ENCODE data around the gene RCSD1.

RCSD1 gene

GRCh38 chr1:167697667-167698141 lies 67.7 kb downstream of the RCSD1 start:
- no peak for DNase-seq (ENCODE audit: low read depth in 1 of 2, low spot score in 1 of 2)
- in situ Hi-C loops (cut with HindIII; ENCODE audit: low pct_unique_long_range_greater_than_20kb, low sequenced_read_pairs) = no loop called here
- no peak for TF ChIP-seq JUND (IDR thresholded peaks at IDR 0.05; ENCODE audit: low read depth)

GRCh38 chr1:167698313-167698712 lies 68.3 kb downstream of the RCSD1 start:
- TF ChIP-seq JUND (IDR thresholded peaks at IDR 0.05; ENCODE audit: low read depth) = no peak
- in situ Hi-C loops (cut with HindIII; ENCODE audit: low pct_unique_long_range_greater_than_20kb, low sequenced_read_pairs) = no loop called here
- no peak for DNase-seq (ENCODE audit: low read depth in 1 of 2, low spot score in 1 of 2)

GRCh38 chr1:167701510-167701909 lies 71.5 kb downstream of the RCSD1 start:
- TF ChIP-seq JUND (IDR thresholded peaks at IDR 0.05; ENCODE audit: low read depth) = no peak
- in situ Hi-C loops (cut with HindIII; ENCODE audit: low pct_unique_long_range_greater_than_20kb, low sequenced_read_pairs) = no loop called here
- no peak for DNase-seq (ENCODE audit: low read depth in 1 of 2, low spot score in 1 of 2)

- DNase-seq (ENCODE audit: low read depth in 1 of 2, low spot score in 1 of 2) = no peak
- in situ Hi-C loops (cut with HindIII; ENCODE audit: low pct_unique_long_range_greater_than_20kb, low sequenced_read_pairs) = no loop called here
- no peak for TF ChIP-seq JUND (IDR thresholded peaks at IDR 0.05; ENCODE audit: low read depth)
Measured at GRCh38 chr1:167703557-167703956, 73.5 kb downstream of the RCSD1 start.

GRCh38 chr1:167704715-167705114 lies 74.7 kb downstream of the RCSD1 start:
- in situ Hi-C loops (cut with HindIII; ENCODE audit: low pct_unique_long_range_greater_than_20kb, low sequenced_read_pairs) = no loop called here
- no peak for TF ChIP-seq JUND (IDR thresholded peaks at IDR 0.05; ENCODE audit: low read depth)
- DNase-seq (ENCODE audit: low read depth in 1 of 2, low spot score in 1 of 2) = no peak

GRCh38 chr1:167705250-167705649 lies 75.2 kb downstream of the RCSD1 start:
- no peak for TF ChIP-seq JUND (IDR thresholded peaks at IDR 0.05; ENCODE audit: low read depth)
- no peak for DNase-seq (ENCODE audit: low read depth in 1 of 2, low spot score in 1 of 2)
- in situ Hi-C loops (cut with HindIII; ENCODE audit: low pct_unique_long_range_greater_than_20kb, low sequenced_read_pairs) = no loop called here

- no peak for DNase-seq (ENCODE audit: low read depth in 1 of 2, low spot score in 1 of 2)
- TF ChIP-seq JUND (IDR thresholded peaks at IDR 0.05; ENCODE audit: low read depth) = no peak
- in situ Hi-C loops (cut with HindIII; ENCODE audit: low pct_unique_long_range_greater_than_20kb, low sequenced_read_pairs) = no loop called here
Measured at GRCh38 chr1:167706363-167706762, 76.3 kb downstream of the RCSD1 start.

- in situ Hi-C loops (cut with HindIII; ENCODE audit: low pct_unique_long_range_greater_than_20kb, low sequenced_read_pairs) = no loop called here
- TF ChIP-seq JUND (IDR thresholded peaks at IDR 0.05; ENCODE audit: low read depth) = no peak
- no peak for DNase-seq (ENCODE audit: low read depth in 1 of 2, low spot score in 1 of 2)
Measured at GRCh38 chr1:167706931-167707877, 77.2 kb downstream of the RCSD1 start.

- in situ Hi-C loops (cut with HindIII; ENCODE audit: low pct_unique_long_range_greater_than_20kb, low sequenced_read_pairs) = no loop called here
- DNase-seq (ENCODE audit: low read depth in 1 of 2, low spot score in 1 of 2) = no peak
- TF ChIP-seq JUND (IDR thresholded peaks at IDR 0.05; ENCODE audit: low read depth) = no peak
Measured at GRCh38 chr1:167707942-167708341, 77.9 kb downstream of the RCSD1 start.

- TF ChIP-seq JUND (IDR thresholded peaks at IDR 0.05; ENCODE audit: low read depth) = no peak
- in situ Hi-C loops (cut with HindIII; ENCODE audit: low pct_unique_long_range_greater_than_20kb, low sequenced_read_pairs) = no loop called here
- no peak for DNase-seq (ENCODE audit: low read depth in 1 of 2, low spot score in 1 of 2)
Measured at GRCh38 chr1:167708940-167709389, 78.9 kb downstream of the RCSD1 start.

- in situ Hi-C loops (cut with HindIII; ENCODE audit: low pct_unique_long_range_greater_than_20kb, low sequenced_read_pairs) = no loop called here
- no peak for TF ChIP-seq JUND (IDR thresholded peaks at IDR 0.05; ENCODE audit: low read depth)
Measured at GRCh38 chr1:167710836-167711235, 80.8 kb downstream of the RCSD1 start.

GRCh38 chr1:167711797-167712196 lies 81.8 kb downstream of the RCSD1 start:
- DNase-seq (ENCODE audit: low read depth in 1 of 2, low spot score in 1 of 2) = no peak
- no peak for TF ChIP-seq JUND (IDR thresholded peaks at IDR 0.05; ENCODE audit: low read depth)

More at GRCh38 chr1:167710836-167711235, 80.8 kb downstream of the RCSD1 start:
- no peak for DNase-seq (ENCODE audit: low read depth in 1 of 2, low spot score in 1 of 2)

GRCh38 chr1:167713330-167714081 lies 83.5 kb downstream of the RCSD1 start:
- in situ Hi-C loops (cut with HindIII; ENCODE audit: low pct_unique_long_range_greater_than_20kb, low sequenced_read_pairs) = no loop called here
- no peak for DNase-seq (ENCODE audit: low read depth in 1 of 2, low spot score in 1 of 2)
- no peak for TF ChIP-seq JUND (IDR thresholded peaks at IDR 0.05; ENCODE audit: low read depth)

More at GRCh38 chr1:167711797-167712196, 81.8 kb downstream of the RCSD1 start:
- in situ Hi-C loops (cut with HindIII; ENCODE audit: low pct_unique_long_range_greater_than_20kb, low sequenced_read_pairs) = no loop called here

Measured in T47D (cell line).